Osteoblast (primary cell): ENCODE results near the gene CLDN11. TPM values are rescaled to one million over a fixed set of nuclear protein-coding genes. Genes with fewer than 3 reads are reported as not detected.

Experiments used
- DNase-seq: peaks from one replicate; pipeline ENCODE4 v3.0.0; 2011; ENCODE audit warnings: low spot score, mixed read lengths; ENCODE audit not compliant: insufficient read length; ENCODE audit errors: missing footprints
- H2AFZ ChIP-seq: 2 replicates; pipeline ENCODE4 v1.6.0; 2011; ENCODE audit warnings: mild to moderate bottlenecking, low read length
- H3K27ac ChIP-seq: 2 replicates; pipeline ENCODE4 v1.5.1; 2011; ENCODE audit warnings: mild to moderate bottlenecking, low read depth, low read length, moderate library complexity
- H3K27me3 ChIP-seq: 2 replicates; pipeline ENCODE4 v1.6.0; 2012; ENCODE audit warnings: mild to moderate bottlenecking, control low read depth, inconsistent platforms, low read length, moderate library complexity; ENCODE audit not compliant: insufficient read depth
- H3K36me3 ChIP-seq: 2 replicates; pipeline ENCODE4 v1.5.1; 2011; ENCODE audit warnings: mild to moderate bottlenecking, low read length, control low read depth, moderate library complexity; ENCODE audit not compliant: insufficient read depth
- H3K4me1 ChIP-seq: 2 replicates; pipeline ENCODE4 v1.5.1; 2011; ENCODE audit warnings: mild to moderate bottlenecking, low read length, control low read depth, moderate library complexity; ENCODE audit not compliant: insufficient read depth
- H3K4me2 ChIP-seq: 2 replicates; pipeline ENCODE4 v1.6.0; 2011; ENCODE audit warnings: mild to moderate bottlenecking, low read length; ENCODE audit not compliant: insufficient read depth
- H3K4me3 ChIP-seq: fragments of 200-600 bp; sonication (generic); 3 replicates; pipeline ENCODE4 v1.5.1; 2012; ENCODE audit warnings: mild to moderate bottlenecking, low read length, inconsistent platforms; ENCODE audit not compliant: insufficient read depth
- H3K79me2 ChIP-seq: 2 replicates; pipeline ENCODE4 v1.6.0; 2012; ENCODE audit warnings: mild to moderate bottlenecking, low read length, control low read depth, inconsistent platforms; ENCODE audit not compliant: insufficient read depth
- H3K9me3 ChIP-seq: 2 replicates; pipeline ENCODE4 v1.5.1; 2011; ENCODE audit warnings: low read depth, low read length, control low read depth
- H4K20me1 ChIP-seq: 2 replicates; pipeline ENCODE4 v1.6.0; 2012; ENCODE audit warnings: mild to moderate bottlenecking, low read length, control low read depth; ENCODE audit not compliant: insufficient read depth
- CTCF ChIP-seq: IDR thresholded peaks from 2 replicates; pipeline ENCODE4 v1.5.1; 2011; ENCODE audit warnings: mild to moderate bottlenecking, low read depth, low read length, moderate library complexity; ENCODE audit errors: extremely low read depth
- total RNA-seq: library from RNA; depleted of rRNA; stranded (reverse); fragments of >200 nt; gene quantifications from 2 replicates; pipeline ENCODE4 v1.2.3, GENCODE V29; 2012

CLDN11 gene
- total RNA-seq, 1 donor = 50.3 TPM

- Histone ChIP-seq H3K79me2 (peaks cover 2% of the 10 kb centered on the region), H3K4me2 (peak overlapping the region; percentile 63), H3K4me3 (no peak overlapping the region), H3K27me3 (no peaks in the 10 kb centered on the region), H3K27ac (no peak overlapping the region), H3K9me3 (no peaks in the 10 kb centered on the region), H3K36me3 (peaks cover 16% of the 10 kb centered on the region), H2AFZ (no peak overlapping the region), H4K20me1 (no peaks in the 10 kb centered on the region), H3K4me1 (peaks cover 14% of the 10 kb centered on the region)
- DNase-seq = peak; percentile 65
- no peak for TF ChIP-seq CTCF
These were observed 3.1 kb downstream of the CLDN11 start for GRCh38 chr3:170421758-170422157.

- DNase-seq = peak; percentile 42
- H3K4me2 ChIP-seq = no peak overlapping the region
- H3K27me3 ChIP-seq = no peaks in the 10 kb centered on the region
- peaks cover 16% of the 10 kb centered on the region for H3K36me3 ChIP-seq
- no peak overlapping the region for H2AFZ ChIP-seq
- no peaks in the 10 kb centered on the region for H4K20me1 ChIP-seq
- H3K27ac ChIP-seq = no peak overlapping the region
- H3K79me2 ChIP-seq = peaks cover 2% of the 10 kb centered on the region
- H3K4me1 ChIP-seq = peaks cover 14% of the 10 kb centered on the region
- H3K9me3 ChIP-seq = no peaks in the 10 kb centered on the region
- TF ChIP-seq CTCF = no peak
- no peak overlapping the region for H3K4me3 ChIP-seq
These were observed 4.4 kb downstream of the CLDN11 start for GRCh38 chr3:170423001-170423615.

GRCh38 chr3:170424879-170425278 lies 6.2 kb downstream of the CLDN11 start:
- Histone ChIP-seq H3K27ac (no peak overlapping the region), H3K4me1 (peaks cover 23% of the 10 kb centered on the region), H2AFZ (no peak overlapping the region), H4K20me1 (no peaks in the 10 kb centered on the region), H3K79me2 (peaks cover 2% of the 10 kb centered on the region), H3K4me2 (no peak overlapping the region), H3K9me3 (no peaks in the 10 kb centered on the region), H3K4me3 (no peak overlapping the region), H3K36me3 (peaks cover 16% of the 10 kb centered on the region), H3K27me3 (no peaks in the 10 kb centered on the region)
- DNase-seq = peak; percentile 15
- TF ChIP-seq CTCF = no peak

GRCh38 chr3:170425491-170426239 lies 7.0 kb downstream of the CLDN11 start:
- no peaks in the 10 kb centered on the region for H3K9me3 ChIP-seq
- no peak overlapping the region for H2AFZ ChIP-seq
- peaks cover 23% of the 10 kb centered on the region for H3K4me1 ChIP-seq
- no peak for TF ChIP-seq CTCF
- no peaks in the 10 kb centered on the region for H3K27me3 ChIP-seq
- H3K36me3 ChIP-seq = peaks cover 16% of the 10 kb centered on the region
- DNase-seq = peak; percentile 63
- no peak overlapping the region for H3K4me3 ChIP-seq
- H3K4me2 ChIP-seq = no peak overlapping the region
- no peaks in the 10 kb centered on the region for H3K79me2 ChIP-seq
- no peak overlapping the region for H3K27ac ChIP-seq
- H4K20me1 ChIP-seq = no peaks in the 10 kb centered on the region
